AG04449 (cell line): ENCODE results near the gene RAB44.

Experiments used
- CTCF ChIA-PET: fragments of 350-600 bp; formaldehyde crosslinking; extraction: SDS; loops from one replicate; lab custom pipeline; 2021; ENCODE audit warnings: antibody characterized with exemption; lab: Yijun Ruan, JAX
- POLR2A ChIA-PET: fragments of 400-600, 350-600 bp; formaldehyde crosslinking; extraction: SDS; loops from one replicate; lab custom pipeline; 2020; ENCODE audit warnings: antibody characterized with exemption, inconsistent platforms; lab: Yijun Ruan, JAX
- DNase-seq: peaks from one replicate; pipeline ENCODE4 v3.0.0-alpha.2; 2010; ENCODE audit warnings: low read depth, low spot score
- H3K4me3 ChIP-seq: 2 replicates; pipeline ENCODE4 v1.5.1; 2011; ENCODE audit warnings: low read depth, mild to moderate bottlenecking, control low read depth, low read length
- TF ChIP-seq, protein P1 (sequence below): IDR thresholded peaks from one replicate; pipeline ENCODE4 v1.5.1; 2011; ENCODE audit warnings: mild to moderate bottlenecking, moderate library complexity, low read length, control low read depth, inconsistent platforms; ENCODE audit not compliant: insufficient read depth; ENCODE audit errors: missing control alignments

Gene RAB44, protein sequence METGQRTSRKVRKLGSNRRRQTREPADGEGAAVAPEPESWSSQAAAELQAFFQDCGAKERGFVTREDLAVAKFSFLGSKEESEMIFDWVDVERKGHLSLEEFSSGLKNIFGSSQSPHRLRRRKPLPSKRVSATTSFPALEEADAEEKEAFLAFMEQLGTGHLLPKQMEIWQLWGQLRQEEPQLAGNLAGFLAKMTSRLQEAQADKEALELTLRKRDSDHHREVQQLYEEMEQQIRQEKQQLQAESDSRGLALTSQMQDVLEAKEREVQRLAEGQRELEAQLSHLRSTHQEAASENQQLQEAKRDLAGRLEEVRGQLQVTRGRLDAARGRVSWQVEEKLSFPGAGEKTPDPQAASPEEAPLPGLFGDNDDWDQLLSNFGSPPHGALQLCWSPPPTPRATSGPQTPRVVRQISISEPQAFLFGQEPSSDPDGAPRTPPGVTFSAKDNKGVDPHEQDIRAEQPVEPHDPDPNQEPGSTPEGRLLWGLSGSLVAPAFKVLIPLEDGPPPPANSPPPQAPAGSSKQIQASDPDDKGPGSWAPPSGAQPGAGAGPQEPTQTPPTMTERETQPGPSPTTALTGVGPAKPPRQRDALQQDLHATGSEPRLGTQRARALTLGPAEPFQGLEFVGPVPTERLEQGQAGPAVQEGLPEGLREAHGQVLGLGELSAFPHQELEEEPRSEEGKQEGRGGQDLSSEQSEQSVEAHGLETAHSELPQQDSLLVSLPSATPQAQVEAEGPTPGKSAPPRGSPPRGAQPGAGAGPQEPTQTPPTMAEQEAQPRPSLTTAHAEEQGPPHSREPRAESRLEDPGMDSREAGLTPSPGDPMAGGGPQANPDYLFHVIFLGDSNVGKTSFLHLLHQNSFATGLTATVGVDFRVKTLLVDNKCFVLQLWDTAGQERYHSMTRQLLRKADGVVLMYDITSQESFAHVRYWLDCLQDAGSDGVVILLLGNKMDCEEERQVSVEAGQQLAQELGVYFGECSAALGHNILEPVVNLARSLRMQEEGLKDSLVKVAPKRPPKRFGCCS

DNA sequence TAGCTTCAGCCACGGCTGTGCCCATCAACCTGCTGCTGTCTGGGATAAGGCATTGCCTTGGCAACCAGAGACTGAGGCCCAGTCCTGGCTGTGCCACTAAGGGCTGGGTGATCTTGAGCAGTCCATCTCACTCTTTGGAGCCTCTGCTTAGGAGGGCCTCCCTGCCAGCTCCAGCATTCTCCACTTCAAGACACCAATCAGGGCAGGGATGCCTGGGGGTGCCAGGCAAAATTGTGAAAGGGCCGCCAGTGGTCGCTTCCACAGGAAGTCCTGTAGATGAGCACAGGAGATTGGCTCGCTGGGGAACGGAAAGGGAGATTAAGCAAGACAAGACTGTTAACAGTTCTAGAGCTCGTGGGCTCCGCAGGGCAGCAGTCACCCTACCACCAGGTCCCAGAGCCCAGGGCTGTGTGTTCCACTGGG is at the start of gene RAB44:
RAB44 (plus strand) TSS at position 346 of the 423 bp plus-strand sequence. CDS start 6,410 bp downstream, outside the sequence.
- CTCF ChIA-PET, result interaction anchor here (0.5 to 1.8 kb wide), 9 partner anchors 11 to 200 kb away, joined by 3 to 7 read pairs (median 4); no protein-coding TSS in a partner anchor

DNA sequence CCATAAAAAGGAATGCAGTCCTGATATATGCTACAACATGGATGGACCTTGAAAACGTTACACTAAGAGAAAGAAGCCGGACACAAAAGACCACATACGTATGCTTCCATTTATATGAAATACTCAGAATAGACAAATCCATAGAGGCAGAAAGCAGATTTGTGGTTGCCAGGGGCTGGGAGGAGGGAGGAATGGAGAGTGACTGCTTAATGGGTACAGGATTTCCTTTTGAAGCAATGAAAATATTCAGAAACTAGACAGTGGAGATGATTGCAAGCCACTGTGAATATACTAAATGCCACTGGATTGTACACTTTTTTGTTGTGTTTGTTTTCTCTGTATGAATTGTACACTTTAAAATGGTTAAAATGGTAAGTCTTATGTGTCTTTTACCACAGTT is 48.5 kb upstream of the RAB44 start:
- DNase-seq, result no peak
- POLR2A ChIA-PET, result no interaction called here
- TF ChIP-seq, protein P1, sequence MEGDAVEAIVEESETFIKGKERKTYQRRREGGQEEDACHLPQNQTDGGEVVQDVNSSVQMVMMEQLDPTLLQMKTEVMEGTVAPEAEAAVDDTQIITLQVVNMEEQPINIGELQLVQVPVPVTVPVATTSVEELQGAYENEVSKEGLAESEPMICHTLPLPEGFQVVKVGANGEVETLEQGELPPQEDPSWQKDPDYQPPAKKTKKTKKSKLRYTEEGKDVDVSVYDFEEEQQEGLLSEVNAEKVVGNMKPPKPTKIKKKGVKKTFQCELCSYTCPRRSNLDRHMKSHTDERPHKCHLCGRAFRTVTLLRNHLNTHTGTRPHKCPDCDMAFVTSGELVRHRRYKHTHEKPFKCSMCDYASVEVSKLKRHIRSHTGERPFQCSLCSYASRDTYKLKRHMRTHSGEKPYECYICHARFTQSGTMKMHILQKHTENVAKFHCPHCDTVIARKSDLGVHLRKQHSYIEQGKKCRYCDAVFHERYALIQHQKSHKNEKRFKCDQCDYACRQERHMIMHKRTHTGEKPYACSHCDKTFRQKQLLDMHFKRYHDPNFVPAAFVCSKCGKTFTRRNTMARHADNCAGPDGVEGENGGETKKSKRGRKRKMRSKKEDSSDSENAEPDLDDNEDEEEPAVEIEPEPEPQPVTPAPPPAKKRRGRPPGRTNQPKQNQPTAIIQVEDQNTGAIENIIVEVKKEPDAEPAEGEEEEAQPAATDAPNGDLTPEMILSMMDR, result no peak
- CTCF ChIA-PET, result interaction anchor here (0.9 kb wide), 1 partner anchor 19 kb away, joined by 3 read pairs; no protein-coding TSS in a partner anchor
- no peak overlapping the region for H3K4me3 ChIP-seq

More for the DNA sequence above, at the start of gene RAB44:
- TF ChIP-seq, protein P1, result no peak
- POLR2A ChIA-PET, result interaction anchor here (0.6 kb wide), 1 partner anchor 89 kb away, joined by 3 read pairs; no protein-coding TSS in a partner anchor
- H3K4me3 ChIP-seq, result no peak within 1 kb of the TSS
- DNase-seq, result no peak

DNA sequence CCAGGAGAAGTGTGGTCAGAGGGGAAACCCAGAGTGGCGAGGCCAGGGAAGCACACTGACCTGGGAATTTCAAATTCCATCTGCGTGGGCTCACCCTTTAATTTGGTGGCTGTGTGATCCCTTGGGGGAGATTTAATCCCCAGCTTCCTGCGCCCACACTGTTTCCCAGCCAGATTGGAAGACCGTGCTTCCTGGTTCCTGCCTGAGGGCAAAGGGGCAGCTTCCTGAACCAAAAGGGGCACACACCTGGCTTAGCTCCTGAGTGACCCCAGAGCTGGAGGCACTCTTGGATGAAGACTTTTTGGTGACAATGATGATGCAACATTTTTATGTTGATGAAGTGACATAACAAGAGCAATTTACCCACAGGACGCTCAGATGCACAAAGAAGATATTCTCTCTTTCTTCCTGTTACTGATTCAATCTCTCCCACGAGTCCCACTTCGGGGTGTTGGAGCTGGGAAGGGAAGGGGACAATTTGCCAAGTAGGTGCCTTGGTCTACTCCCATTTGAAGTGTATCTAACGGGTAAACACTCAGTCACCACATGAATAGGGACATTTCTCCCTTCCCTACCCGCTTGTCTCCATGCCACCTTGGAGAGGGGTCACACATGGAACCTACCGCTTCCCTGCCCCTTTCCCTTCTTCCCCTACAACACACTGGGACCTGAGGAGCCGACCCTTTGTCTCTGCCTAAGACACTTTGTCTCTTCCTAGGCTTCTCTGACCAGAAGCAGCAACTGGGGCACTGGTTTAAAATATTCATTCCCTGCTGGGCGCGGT is 47.7 kb upstream of the RAB44 start:
- no peak overlapping the region for H3K4me3 ChIP-seq
- TF ChIP-seq, protein P1, result no peak
- ChIA-PET POLR2A (interaction anchor here (0.8 kb wide), 1 partner anchor 29 kb away, joined by 3 read pairs; the partner anchor contains the start of gene CDKN1A), CTCF (interaction anchor here (0.9 kb wide), 1 partner anchor 19 kb away, joined by 3 read pairs; no protein-coding TSS in a partner anchor)
- no peak for DNase-seq

DNA sequence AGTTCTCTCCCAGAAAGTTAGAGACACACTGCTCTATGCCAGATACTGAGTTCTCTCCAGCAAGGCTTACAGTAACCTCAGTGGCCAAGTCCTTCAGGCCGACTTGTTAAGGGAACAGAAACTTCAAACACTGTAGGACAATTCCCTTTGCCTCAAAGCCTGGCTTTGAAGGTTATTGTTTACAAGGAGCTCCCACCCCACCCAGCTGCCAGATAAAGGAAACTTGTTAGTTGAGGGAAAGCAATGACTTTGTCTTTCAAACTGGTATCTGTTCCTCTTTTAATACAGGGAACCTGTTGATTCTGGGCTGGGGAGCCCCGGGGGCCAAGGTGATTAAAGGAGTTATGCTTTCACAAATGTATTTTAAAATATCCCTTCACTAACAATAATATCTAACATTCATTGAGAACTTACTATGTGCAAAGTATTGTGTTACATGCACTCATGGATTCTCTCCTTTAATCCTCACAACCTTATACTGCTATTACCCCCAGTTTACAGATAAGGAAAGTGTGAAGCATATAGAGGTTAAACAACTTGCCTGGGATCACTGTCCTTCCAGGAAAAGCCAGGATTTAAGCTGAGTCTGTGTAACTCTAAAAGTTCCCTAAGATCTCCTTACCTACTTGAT is 46.7 kb upstream of the RAB44 start:
- H3K4me3 ChIP-seq, result no peak overlapping the region
- TF ChIP-seq, protein P1, result no peak
- CTCF ChIA-PET, result interaction anchor here (3.1 kb wide), 1 partner anchor 108 kb away, joined by 11 read pairs; no protein-coding TSS in a partner anchor
- DNase-seq, result no peak
- POLR2A ChIA-PET, result interaction anchor here (0.6 to 1.9 kb wide), 2 partner anchors 10 to 28 kb away, joined by 4 to 7 read pairs; partner anchors contain the start of gene CDKN1A
